ENCODE data around the gene PARD3.
"Not testable (repeated sequence)": the region's sequence is repeated elsewhere in the genome, so short reads cannot be mapped to it uniquely, and the experiment has no call there.

PARD3 gene

GRCh38 chr10:34702982-34703381, 112.1 kb downstream of the PARD3 start:
- Histone ChIP-seq H3K9me3 (ENCODE audit: control insufficient read depth, low read length) (no peaks in the 10 kb centered on the region), H3K36me3 (ENCODE audit: control insufficient read depth, insufficient read depth, low read length) (no peaks in the 10 kb centered on the region), H3K27ac (no peak overlapping the region), H3K4me2 (ENCODE audit: low read length) (no peak overlapping the region), H3K27me3 (ENCODE audit: control insufficient read depth, insufficient read depth, low read length) (no peaks in the 10 kb centered on the region), H3K9ac (no peak overlapping the region), H3K79me2 (peaks cover 7% of the 10 kb centered on the region), H3K4me3 (ENCODE audit: low read depth, low read length) (no peak overlapping the region), H2AFZ (no peak overlapping the region), H3K4me1 (peaks cover 10% of the 10 kb centered on the region)
- TF ChIP-seq CTCF (IDR thresholded peaks at IDR 0.05) = no peak

GRCh38 chr10:34702093-34702937, 112.8 kb downstream of the PARD3 start:
- H3K4me1 ChIP-seq = peaks cover 11% of the 10 kb centered on the region
- no peaks in the 10 kb centered on the region for H3K27me3 ChIP-seq (ENCODE audit: control insufficient read depth, insufficient read depth, low read length)
- no peak overlapping the region for H3K27ac ChIP-seq
- no peak overlapping the region for H3K4me2 ChIP-seq (ENCODE audit: low read length)
- H2AFZ ChIP-seq = no peak overlapping the region
- H3K9ac ChIP-seq = no peak overlapping the region
- H3K79me2 ChIP-seq = peaks cover 7% of the 10 kb centered on the region
- no peaks in the 10 kb centered on the region for H3K36me3 ChIP-seq (ENCODE audit: control insufficient read depth, insufficient read depth, low read length)
- no peak for TF ChIP-seq CTCF (IDR thresholded peaks at IDR 0.05)
- no peak overlapping the region for H3K4me3 ChIP-seq (ENCODE audit: low read depth, low read length)
- no peaks in the 10 kb centered on the region for H3K9me3 ChIP-seq (ENCODE audit: control insufficient read depth, low read length)

GRCh38 chr10:34701194-34701593, 113.9 kb downstream of the PARD3 start:
- Histone ChIP-seq H3K4me3 (ENCODE audit: low read depth, low read length) (no peak overlapping the region), H3K9me3 (ENCODE audit: control insufficient read depth, low read length) (no peaks in the 10 kb centered on the region), H3K4me1 (peaks cover 13% of the 10 kb centered on the region), H3K79me2 (peaks cover 4% of the 10 kb centered on the region), H3K36me3 (ENCODE audit: control insufficient read depth, insufficient read depth, low read length) (no peaks in the 10 kb centered on the region), H2AFZ (no peak overlapping the region), H3K27ac (no peak overlapping the region), H3K27me3 (ENCODE audit: control insufficient read depth, insufficient read depth, low read length) (no peaks in the 10 kb centered on the region), H3K9ac (no peak overlapping the region), H3K4me2 (ENCODE audit: low read length) (no peak overlapping the region)
- TF ChIP-seq CTCF (IDR thresholded peaks at IDR 0.05) = no peak

DNA sequence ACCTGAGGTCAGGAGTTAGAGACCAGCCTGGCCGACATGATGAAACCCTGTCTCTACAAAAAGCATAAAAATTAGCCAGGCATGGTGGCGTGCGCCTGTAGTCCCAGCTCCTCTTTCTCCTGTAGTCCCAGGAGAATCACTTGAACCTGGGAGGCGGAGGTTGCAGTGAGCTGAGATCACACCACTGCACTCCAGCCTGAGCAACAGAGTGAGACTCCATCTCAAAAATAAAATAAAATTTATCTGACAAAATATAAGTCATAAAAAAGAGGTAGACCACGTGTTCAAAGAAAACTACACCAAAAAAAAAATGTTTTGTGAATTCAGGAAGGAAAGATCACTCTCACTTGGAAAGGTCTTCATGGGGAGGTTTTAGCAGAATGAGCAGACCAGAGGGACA, 114.3 kb downstream of the PARD3 start:
- H3K36me3 ChIP-seq (ENCODE audit: control insufficient read depth, insufficient read depth, low read length); H3K9me3 ChIP-seq (ENCODE audit: control insufficient read depth, low read length); H3K27ac ChIP-seq; H2AFZ ChIP-seq; H3K4me2 ChIP-seq (ENCODE audit: low read length); H3K79me2 ChIP-seq; H3K27me3 ChIP-seq (ENCODE audit: control insufficient read depth, insufficient read depth, low read length); H3K9ac ChIP-seq; H3K4me3 ChIP-seq (ENCODE audit: low read depth, low read length): not testable (repeated sequence)
- H3K4me1 ChIP-seq = peaks cover 13% of the 10 kb centered on the region

- no peak overlapping the region for H3K4me2 ChIP-seq (ENCODE audit: low read length)
- H3K4me1 ChIP-seq = peaks cover 13% of the 10 kb centered on the region
- H3K9me3 ChIP-seq (ENCODE audit: control insufficient read depth, low read length) = no peaks in the 10 kb centered on the region
- H2AFZ ChIP-seq = no peak overlapping the region
- no peaks in the 10 kb centered on the region for H3K36me3 ChIP-seq (ENCODE audit: control insufficient read depth, insufficient read depth, low read length)
- H3K27me3 ChIP-seq (ENCODE audit: control insufficient read depth, insufficient read depth, low read length) = no peaks in the 10 kb centered on the region
- no peak overlapping the region for H3K9ac ChIP-seq
- H3K4me3 ChIP-seq (ENCODE audit: low read depth, low read length) = no peak overlapping the region
- H3K79me2 ChIP-seq = peaks cover under 1% of the 10 kb centered on the region
- no peak overlapping the region for H3K27ac ChIP-seq
- TF ChIP-seq CTCF (IDR thresholded peaks at IDR 0.05) = no peak
These were observed 115.1 kb downstream of the PARD3 start for GRCh38 chr10:34699904-34700517.

Data from parathyroid adenoma (tissue), 2 donors.